WI38 (cell line): ENCODE results near the gene ZNF672.
"Not testable (repeated sequence)": the region's sequence is repeated elsewhere in the genome, so short reads cannot be mapped to it uniquely, and the experiment has no call there.

ENCODE experiments used
- H3K4me3 ChIP-seq: 2 replicates; pipeline ENCODE4 v1.5.1; 2011; ENCODE audit warnings: low read depth, mild to moderate bottlenecking, control low read depth, low read length
- CTCF ChIP-seq: IDR thresholded peaks from 2 replicates; pipeline ENCODE4 v1.5.1; 2012; ENCODE audit warnings: low read depth, mild to moderate bottlenecking, control low read depth, low read length

The ZNF672 gene

GRCh38 chr1:248798791-248799190, 39.2 kb upstream of the ZNF672 start:
- no peak overlapping the region for H3K4me3 ChIP-seq
- TF ChIP-seq CTCF = no peak

- no peak overlapping the region for H3K4me3 ChIP-seq
Measured at GRCh38 chr1:248800459-248800858, 37.6 kb upstream of the ZNF672 start.

GRCh38 chr1:248802454-248802853, 35.6 kb upstream of the ZNF672 start:
- TF ChIP-seq CTCF = no peak

More at GRCh38 chr1:248800459-248800858, 37.6 kb upstream of the ZNF672 start:
- TF ChIP-seq CTCF = no peak

GRCh38 chr1:248803501-248803900, 34.5 kb upstream of the ZNF672 start:
- H3K4me3 ChIP-seq = not testable (repeated sequence)

More at GRCh38 chr1:248802454-248802853, 35.6 kb upstream of the ZNF672 start:
- no peak overlapping the region for H3K4me3 ChIP-seq

GRCh38 chr1:248804771-248805681, 33.0 kb upstream of the ZNF672 start:
- no peak overlapping the region for H3K4me3 ChIP-seq
- no peak for TF ChIP-seq CTCF

- H3K4me3 ChIP-seq = no peak overlapping the region
- TF ChIP-seq CTCF = no peak
Measured at GRCh38 chr1:248805876-248806275, 32.1 kb upstream of the ZNF672 start.

- H3K4me3 ChIP-seq = no peak overlapping the region
- TF ChIP-seq CTCF = peak; percentile 68
Measured at GRCh38 chr1:248807067-248807737, 30.8 kb upstream of the ZNF672 start.
